Endothelial cell of umbilical vein (primary cell): ENCODE data around the gene ZNF648. TPM values are rescaled to one million over a fixed set of nuclear protein-coding genes. Genes with fewer than 3 reads are reported as not detected.

Experiments used
- BruUV-seq: library from RNA; stranded (reverse); fragments of 400-500 nt; replicated peaks from 2 replicates; lab custom pipeline; 2021; lab: Mats Ljungman, UMichigan
- CTCF ChIA-PET: fragments of 300-600, 350-600 bp; sonication (Branson Sonifier 250); formaldehyde crosslinking; loops from one replicate; lab custom pipeline; 2021; ENCODE audit warnings: antibody characterized with exemption, inconsistent platforms; lab: Charles Lee
- POLR2A ChIA-PET: fragments of 300-600, 350-600 bp; sonication (Branson Sonifier 250); formaldehyde crosslinking; loops from one replicate; lab custom pipeline; 2021; ENCODE audit warnings: antibody characterized with exemption, inconsistent platforms; lab: Charles Lee
- DNase-seq: peaks from one replicate; pipeline ENCODE4 v3.0.0-alpha.2; 2011; ENCODE audit warnings: low read depth, low spot score
- FAIRE-seq: peaks from 2 replicates; lab custom pipeline; 2011; peaks lifted over from hg19 to GRCh38; lab: Jason Lieb, UNC
- H2AFZ ChIP-seq: 2 replicates; pipeline ENCODE4 v1.6.0; 2012; ENCODE audit warnings: low read depth, low read length, control low read depth, inconsistent platforms
- H3K27ac ChIP-seq: 2 replicates; pipeline ENCODE4 v1.5.1; 2011; ENCODE audit warnings: low read depth, mild to moderate bottlenecking, control low read depth, low read length, moderate library complexity; ENCODE audit not compliant: insufficient read depth
- H3K27me3 ChIP-seq, 2 experiments: 2 replicates each; pipeline versions ENCODE4 v1.6.0 to v1.6.1; 2011; ENCODE audit warnings: low read length in 2 of 2, mixed read lengths in 1 of 2; ENCODE audit not compliant: control insufficient read depth in 2 of 2, insufficient read depth in 2 of 2
- H3K36me3 ChIP-seq, 2 experiments: 2 replicates in 1 of 2; 3 replicates in 1 of 2; pipeline ENCODE4 v1.5.1; 2011; ENCODE audit warnings: low read length in 2 of 2, mild to moderate bottlenecking in 1 of 2, moderate library complexity in 1 of 2; ENCODE audit not compliant: control insufficient read depth in 2 of 2, insufficient read depth in 2 of 2; ENCODE audit errors: extremely low read depth in 1 of 2
- H3K4me1 ChIP-seq: 3 replicates; pipeline ENCODE4 v1.5.1; 2011; ENCODE audit warnings: mild to moderate bottlenecking, low read length; ENCODE audit not compliant: control insufficient read depth, insufficient read depth; ENCODE audit errors: extremely low read depth
- H3K4me2 ChIP-seq: 2 replicates; pipeline ENCODE4 v1.6.1; 2011; ENCODE audit warnings: low read length, control low read depth, mixed read lengths; ENCODE audit not compliant: insufficient read depth
- H3K4me3 ChIP-seq, 3 experiments: fragments of 200-600 bp in 1 of 3; sonication (generic), shearing (Covaris generic) in 1 of 3; replicated peaks in 1 of 3; 2 replicates each; pipeline ENCODE4 v1.5.1; 2011 to 2016; ENCODE audit warnings: control low read depth in 3 of 3, low read length in 3 of 3, mild to moderate bottlenecking in 2 of 3, inconsistent platforms in 1 of 3, low read depth in 1 of 3, moderate library complexity in 1 of 3; ENCODE audit not compliant: insufficient read depth in 1 of 3
- H3K79me2 ChIP-seq: 2 replicates; pipeline ENCODE4 v1.6.0; 2012; ENCODE audit warnings: low read length, inconsistent platforms; ENCODE audit not compliant: control insufficient read depth, insufficient read depth
- H3K9ac ChIP-seq: replicated peaks from 2 replicates; pipeline ENCODE3; 2011; ENCODE audit warnings: low read length, control low read depth; ENCODE audit not compliant: insufficient read depth; ENCODE audit errors: extremely low read depth
- H3K9me1 ChIP-seq: replicated peaks from 3 replicates; pipeline ENCODE4 v1.6.0; 2011; ENCODE audit warnings: mild to moderate bottlenecking, low read length; ENCODE audit not compliant: control insufficient read depth, insufficient read depth; ENCODE audit errors: extremely low read depth
- H3K9me3 ChIP-seq: replicated peaks from 2 replicates; pipeline ENCODE4 v1.5.1; 2012; ENCODE audit warnings: low read length, inconsistent platforms; ENCODE audit not compliant: control insufficient read depth, insufficient read depth
- H4K20me1 ChIP-seq: replicated peaks from 2 replicates; pipeline ENCODE3; 2011; ENCODE audit warnings: mild to moderate bottlenecking, low read length; ENCODE audit not compliant: control insufficient read depth, insufficient read depth; ENCODE audit errors: extremely low read depth
- CTCF ChIP-seq, 2 donors: IDR thresholded peaks; 1 replicate in 1 of 2; 2 replicates in 1 of 2; pipeline ENCODE4 v1.5.1; 2011; ENCODE audit warnings: low read length in 2 of 2, mild to moderate bottlenecking in 2 of 2, moderate library complexity in 2 of 2, control low read depth in 1 of 2, inconsistent platforms in 1 of 2, low read depth in 1 of 2; ENCODE audit not compliant: insufficient read depth in 1 of 2; ENCODE audit errors: extremely low read depth in 1 of 2
- EZH2 ChIP-seq: IDR thresholded peaks from 2 replicates; pipeline ENCODE4 v1.6.1; 2012; ENCODE audit warnings: borderline replicate concordance, low read depth, mild to moderate bottlenecking, moderate library complexity, low read length, inconsistent platforms; ENCODE audit not compliant: severe bottlenecking
- FOS ChIP-seq: IDR thresholded peaks from 2 replicates; pipeline ENCODE4 v1.6.1; 2011; ENCODE audit warnings: mild to moderate bottlenecking, low read length, moderate library complexity, borderline replicate concordance; ENCODE audit not compliant: insufficient read depth
- GATA2 ChIP-seq: IDR thresholded peaks from 2 replicates; pipeline ENCODE4 v1.7.0; 2011; ENCODE audit warnings: low read depth, mild to moderate bottlenecking, moderate library complexity, mixed read lengths, low read length; ENCODE audit not compliant: insufficient read length, insufficient read depth
- JUN ChIP-seq: IDR thresholded peaks from 2 replicates; pipeline ENCODE4 v1.6.1; 2011; ENCODE audit warnings: borderline replicate concordance, low read depth; ENCODE audit not compliant: insufficient read length, insufficient read depth
- MYC ChIP-seq: IDR thresholded peaks from one replicate; pipeline ENCODE4 v1.6.1; 2011; ENCODE audit warnings: mild to moderate bottlenecking, low read depth, low read length
- POLR2A ChIP-seq: IDR thresholded peaks from 2 replicates; pipeline ENCODE4 v1.6.1; 2012; ENCODE audit warnings: low read depth, mild to moderate bottlenecking, control low read depth, low read length
- POLR2AphosphoS5 ChIP-seq: IDR thresholded peaks from 2 replicates; pipeline ENCODE4 v1.6.1; 2012; ENCODE audit warnings: low read depth, mild to moderate bottlenecking, control low read depth, low read length, moderate library complexity; ENCODE audit not compliant: insufficient read depth
- dilution Hi-C: fragments of 300-500 bp; cut with MboI; formaldehyde crosslinking; loops from one replicate; pipeline ENCODE4 v1.15.0; 2019; ENCODE audit warnings: low sequenced_read_pairs; ENCODE audit not compliant: extremely low pct_ligation_motif_present
- intact Hi-C: fragments of 100-400 bp; cut with micrococcal nuclease; formaldehyde crosslinking; loops from one replicate; pipeline ENCODE4 v1.10.0; 2022
- polyA plus RNA-seq, 4 experiments: library from polyadenylated mRNA; depleted of rRNA in 3 of 4; stranded (reverse) in 3 of 4; unstranded in 1 of 4; fragments of >200 nt; gene quantifications; 2 replicates each; pipeline versions ENCODE4 v1.2.1 to v1.2.3, GENCODE V29; 2011 to 2012; ENCODE audit warnings: missing spikeins in 1 of 4
- total RNA-seq: library from RNA; stranded (reverse); gene quantifications from 2 replicates; pipeline ENCODE4 v1.2.3, GENCODE V29; 2021
- TF ChIP-seq, protein P1 (sequence below): IDR thresholded peaks from 2 replicates; pipeline ENCODE4 v1.6.1; 2011; ENCODE audit not compliant: insufficient read depth, insufficient read length

Gene ZNF648
- total and polyA plus RNA-seq, 2 donors (not counting 3 experiments of a cell fraction or from before 2014, with no cell fraction given): not detected

GRCh38 chr1:182060877-182061276 is 635 bp downstream of the ZNF648 start:
- Histone ChIP-seq H3K79me2 (no peaks in the 10 kb centered on the region), H3K4me1 (no peaks in the 10 kb centered on the region), H4K20me1 (no peaks in the 10 kb centered on the region), H3K9me3 (no peaks in the 10 kb centered on the region), H3K36me3 (no peaks in the 10 kb centered on the region), H3K27ac (no peak overlapping the region), H3K9me1 (no peaks in the 10 kb centered on the region), H2AFZ (no peak overlapping the region), H3K4me3 (no peak overlapping the region), H3K4me2 (no peak overlapping the region), H3K27me3 (no peaks in the 10 kb centered on the region), H3K9ac (no peak overlapping the region)
- POLR2A ChIA-PET: no interaction called here
- no TSS peak for BruUV-seq
- TF ChIP-seq GATA2 (no peak), CTCF (IDR thresholded peaks at IDR 0.05; ENCODE audit: extremely low read depth in 1 of 2, insufficient read depth in 1 of 2, low read depth in 1 of 2, low read length in 2 of 2) (no peak), POLR2A (no peak), JUN (no peak), FOS (no peak), POLR2AphosphoS5 (no peak), EZH2 (no peak), MYC (no peak)
- TF ChIP-seq, protein P1, sequence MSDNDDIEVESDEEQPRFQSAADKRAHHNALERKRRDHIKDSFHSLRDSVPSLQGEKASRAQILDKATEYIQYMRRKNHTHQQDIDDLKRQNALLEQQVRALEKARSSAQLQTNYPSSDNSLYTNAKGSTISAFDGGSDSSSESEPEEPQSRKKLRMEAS: no peak
- CTCF ChIA-PET: no interaction called here
- FAIRE-seq: no peak
- dilution Hi-C loops (no loop called here), intact Hi-C loops (no loop called here)
- DNase-seq: no peak
